D341Med (cell line): ENCODE data around the gene CATSPER3.
"Not testable (repeated sequence)": the region's sequence is repeated elsewhere in the genome, so short reads cannot be mapped to it uniquely, and the experiment has no call there.

Source experiments
- DNase-seq: peaks from one replicate; pipeline ENCODE4 v3.0.0; 2012; ENCODE audit warnings: low spot score

CATSPER3 gene

DNA sequence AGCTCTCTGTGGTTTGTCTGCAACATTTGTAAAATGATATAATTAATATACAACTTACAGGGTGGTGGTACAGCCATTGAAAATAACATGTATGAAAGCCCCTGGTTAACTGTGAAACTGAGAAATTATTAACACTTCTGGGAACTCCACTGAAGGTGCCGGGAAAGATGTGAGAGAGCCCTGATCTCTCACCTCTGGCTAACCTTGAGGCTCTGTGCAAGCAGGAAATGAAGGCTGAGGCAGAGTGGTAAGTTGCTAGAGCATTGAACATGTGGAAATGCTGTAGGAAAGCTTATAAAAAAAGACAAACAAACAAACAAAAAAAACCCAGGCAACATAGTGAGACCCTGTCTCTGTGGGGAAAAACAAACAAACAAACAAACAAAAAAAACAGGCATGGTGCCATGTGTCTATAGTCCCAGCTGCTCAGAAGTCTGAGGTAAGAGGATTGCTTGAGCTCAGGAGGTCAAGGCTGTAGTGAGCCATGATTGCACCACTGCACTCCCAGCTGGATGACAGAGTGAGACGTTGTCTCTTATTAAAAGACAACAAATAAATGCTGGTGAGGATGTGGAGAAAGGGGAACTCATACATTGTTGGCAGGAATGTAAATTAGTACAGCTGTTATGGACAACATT, 7.5 kb downstream of the CATSPER3 start:
- no peak for DNase-seq

- DNase-seq: no peak
Observed at GRCh38 chr5:134975843-134976242, 8.1 kb downstream of the CATSPER3 start.

DNA sequence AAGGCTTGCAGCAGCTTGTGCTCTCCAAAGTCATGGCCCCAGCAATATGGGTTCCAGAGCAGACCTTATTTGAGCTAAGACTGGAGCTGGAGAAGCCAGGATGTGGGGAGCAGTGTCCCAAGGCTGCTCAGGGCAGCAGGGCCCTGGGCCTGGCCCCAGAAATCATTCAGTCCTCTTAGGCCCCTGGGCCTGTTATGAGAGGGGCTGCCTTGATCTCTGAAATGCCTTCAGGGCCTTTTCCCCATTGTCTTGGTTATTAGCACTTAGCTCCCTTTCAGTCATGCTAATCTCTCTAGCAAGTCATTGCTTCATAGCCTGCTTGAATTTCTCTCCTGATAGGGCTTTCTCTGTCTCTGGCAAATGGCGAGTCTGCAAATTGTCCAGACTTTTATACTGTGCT, 9.1 kb downstream of the CATSPER3 start:
- no peak for DNase-seq

GRCh38 chr5:134979416-134979815, 11.7 kb downstream of the CATSPER3 start:
- DNase-seq: no peak

- no peak for DNase-seq
Observed at GRCh38 chr5:134982230-134982629, 14.5 kb downstream of the CATSPER3 start.

DNA sequence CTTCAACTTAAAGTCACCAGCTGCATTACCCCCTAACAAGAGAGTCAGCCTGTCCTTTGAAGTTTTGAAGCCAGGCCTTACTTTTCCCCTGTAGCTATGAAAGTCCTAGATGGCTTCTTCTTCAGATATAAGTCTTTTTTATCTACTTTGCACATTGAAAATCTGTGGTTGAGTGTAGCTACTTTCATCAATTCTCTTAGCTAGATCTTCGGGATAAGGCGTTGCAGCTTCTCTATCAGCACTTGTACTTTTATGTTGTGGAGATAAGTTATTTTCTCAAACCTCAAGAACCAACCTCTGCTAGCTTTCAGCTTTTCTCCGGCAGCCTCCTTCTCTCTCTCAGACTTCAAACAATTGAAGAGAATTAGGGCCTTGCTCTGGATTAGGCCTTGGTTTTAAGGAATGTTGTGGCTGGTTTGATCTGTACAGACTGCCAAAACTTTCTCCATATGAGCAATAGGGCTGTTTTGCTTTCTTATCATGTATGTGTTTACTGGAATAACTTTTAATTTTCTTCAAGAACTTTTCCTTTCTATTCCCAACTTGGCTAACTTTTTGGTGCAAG, 21.6 kb downstream of the CATSPER3 start:
- DNase-seq: no peak

- not testable (repeated sequence) for DNase-seq
Observed at GRCh38 chr5:134990183-134990582, 22.5 kb downstream of the CATSPER3 start.

- no peak for DNase-seq
Observed at GRCh38 chr5:134992148-134992547, 24.4 kb downstream of the CATSPER3 start.

DNA sequence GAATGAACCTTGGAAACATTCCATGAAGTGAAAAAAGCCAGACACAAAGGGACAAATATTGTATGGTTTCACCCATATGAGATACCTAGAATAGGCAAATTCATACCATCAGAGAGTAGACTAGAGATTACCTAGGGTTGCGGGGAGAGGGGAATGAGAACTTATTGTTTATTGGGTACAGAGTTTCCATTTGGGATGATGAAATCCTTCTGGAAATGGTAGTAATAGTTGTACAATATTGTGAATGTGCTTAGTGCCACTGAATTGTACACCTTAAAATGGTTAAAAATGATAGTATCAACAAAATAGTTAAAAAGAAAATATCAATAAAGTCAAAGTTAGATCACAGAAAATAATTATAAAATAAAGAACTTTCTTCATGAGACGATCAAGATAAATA, 25.5 kb downstream of the CATSPER3 start:
- no peak for DNase-seq

GRCh38 chr5:134994560-134995156, 27.0 kb downstream of the CATSPER3 start:
- DNase-seq: peak; percentile 6

DNA sequence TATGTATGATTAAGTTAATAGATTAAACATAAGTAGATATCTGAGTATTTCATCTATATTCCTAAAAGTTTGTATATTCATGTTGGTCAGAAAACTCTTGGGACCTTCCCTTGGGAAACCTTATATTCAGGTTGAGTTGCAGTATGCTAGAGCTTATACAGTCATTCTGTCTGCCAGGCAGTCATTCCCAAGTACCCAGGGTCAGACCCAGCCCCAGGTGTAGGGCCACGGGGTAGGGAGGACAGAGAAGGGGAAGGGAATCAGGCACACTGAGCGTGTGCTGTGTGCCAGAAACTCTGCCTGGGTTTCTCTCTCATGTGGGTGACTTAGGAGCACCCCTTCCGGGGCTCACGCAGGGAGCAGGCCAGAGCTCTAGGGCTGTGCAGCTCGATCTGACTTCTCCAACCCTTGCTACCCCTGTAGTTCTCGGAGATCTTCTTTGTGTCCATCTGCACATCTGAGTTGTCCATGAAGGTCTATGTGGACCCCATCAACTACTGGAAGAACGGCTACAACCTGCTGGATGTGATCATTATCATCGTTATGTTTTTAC, 28.2 kb downstream of the CATSPER3 start:
- DNase-seq: peak; percentile 10

GRCh38 chr5:134997015-134997414, 29.3 kb downstream of the CATSPER3 start:
- peak; percentile 12 for DNase-seq

DNA sequence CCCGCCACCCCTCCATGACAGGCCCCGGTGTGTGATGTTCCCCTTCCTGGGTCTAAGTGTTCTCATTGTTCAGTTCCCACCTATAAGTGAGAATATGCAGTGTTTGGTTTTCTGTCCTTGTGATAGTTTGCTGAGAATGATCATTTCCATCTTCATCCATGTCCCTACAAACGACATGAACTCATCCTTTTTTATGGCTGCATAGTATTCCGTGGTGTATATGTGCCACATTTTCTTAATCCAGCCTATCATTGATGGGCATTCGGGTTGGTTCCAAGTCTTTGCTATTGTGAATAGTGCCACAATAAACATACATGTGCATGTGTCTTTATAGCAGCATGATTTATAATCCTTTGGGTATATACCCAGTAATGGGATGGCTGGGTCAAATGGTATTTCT, 30.4 kb downstream of the CATSPER3 start:
- DNase-seq: not testable (repeated sequence)

- peak; percentile 10 for DNase-seq
Observed at GRCh38 chr5:135004376-135004775, 36.7 kb downstream of the CATSPER3 start.

DNA sequence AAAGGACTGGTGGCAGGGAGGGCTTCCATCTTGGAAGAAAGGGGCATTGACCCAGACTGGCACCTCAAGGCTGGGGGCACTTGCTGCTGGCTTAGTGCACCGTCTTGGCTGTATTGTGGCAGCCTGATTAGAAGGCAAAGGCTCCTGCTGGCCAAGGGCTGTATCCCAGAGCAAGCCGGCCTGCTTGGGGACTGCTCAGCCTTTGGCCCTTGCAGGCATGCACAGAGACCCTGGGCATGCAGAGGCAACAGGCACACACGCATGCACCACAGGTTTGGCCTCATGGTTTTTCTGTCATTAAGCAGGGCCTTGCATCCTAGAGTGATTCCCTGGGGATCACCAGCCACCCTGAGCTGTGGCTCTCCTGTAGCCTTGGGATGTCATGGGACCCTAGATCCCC, 37.4 kb downstream of the CATSPER3 start:
- DNase-seq: peak; percentile 17

GRCh38 chr5:135007305-135007704, 39.6 kb downstream of the CATSPER3 start:
- DNase-seq: no peak

DNA sequence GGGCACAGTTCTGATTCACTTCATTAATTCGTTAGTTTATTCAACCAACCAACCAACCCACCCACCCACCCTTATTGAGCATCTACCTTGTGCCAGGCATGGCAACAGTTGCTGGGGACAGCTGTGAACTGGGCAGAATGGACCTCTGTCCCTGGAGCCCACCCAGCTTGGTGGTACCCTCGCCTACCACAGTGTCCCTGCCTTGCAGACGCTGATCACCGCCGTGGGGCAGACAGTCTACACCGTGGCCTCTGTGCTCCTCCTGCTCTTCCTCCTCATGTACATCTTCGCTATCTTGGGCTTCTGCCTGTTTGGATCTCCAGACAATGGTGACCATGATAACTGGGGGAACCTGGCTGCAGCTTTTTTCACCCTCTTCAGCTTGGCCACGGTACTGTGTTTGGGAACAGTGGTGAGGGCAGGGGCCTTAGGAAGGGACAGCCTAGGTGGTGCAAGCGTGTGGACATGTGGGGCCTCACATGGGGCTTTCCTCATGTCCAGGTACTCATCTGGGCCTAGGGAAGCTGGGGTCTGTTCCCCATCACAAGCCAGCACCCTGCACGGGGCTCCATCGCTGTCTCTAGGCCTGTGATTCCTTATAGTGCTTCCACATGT, 40.1 kb downstream of the CATSPER3 start:
- peak; percentile 9 for DNase-seq

- peak; percentile 10 for DNase-seq
Observed at GRCh38 chr5:135008556-135008955, 40.8 kb downstream of the CATSPER3 start.

DNA sequence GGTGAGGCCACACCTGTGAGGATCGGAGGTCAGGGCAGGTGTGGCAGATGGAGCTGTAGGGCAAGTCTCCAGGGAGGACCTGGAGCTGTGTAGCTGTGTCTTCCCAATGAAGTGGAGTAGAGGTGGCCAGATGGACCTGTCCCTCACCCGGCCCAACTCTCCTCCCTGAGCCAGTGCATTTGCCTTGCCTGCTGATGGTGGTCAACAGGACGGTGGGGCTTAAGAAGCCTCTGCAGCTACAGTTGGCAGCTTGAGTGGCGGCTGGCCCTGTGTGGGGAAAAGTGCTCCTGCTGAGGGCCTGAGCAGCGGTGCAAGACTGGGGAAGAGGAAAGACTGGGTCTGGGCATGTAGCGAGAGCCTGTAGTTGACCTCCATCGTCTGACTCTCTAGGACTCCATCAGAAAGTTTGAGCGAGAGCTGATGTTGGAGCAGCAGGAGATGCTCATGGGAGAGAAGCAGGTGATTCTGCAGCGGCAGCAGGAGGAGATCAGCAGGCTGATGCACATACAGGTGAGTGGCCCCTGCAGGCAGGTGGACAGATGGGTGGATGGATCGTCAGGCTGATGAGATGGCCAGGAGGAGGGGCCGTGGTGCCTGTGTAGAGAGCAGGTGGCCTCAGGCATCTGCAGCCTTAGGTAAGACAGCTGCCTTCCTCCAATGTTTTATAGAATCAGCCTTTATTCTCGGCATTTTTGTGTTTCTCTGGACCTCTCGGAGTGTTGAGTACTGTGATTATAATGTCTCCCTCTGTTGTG, 41.5 kb downstream of the CATSPER3 start:
- peak; percentile 17 for DNase-seq

DNA sequence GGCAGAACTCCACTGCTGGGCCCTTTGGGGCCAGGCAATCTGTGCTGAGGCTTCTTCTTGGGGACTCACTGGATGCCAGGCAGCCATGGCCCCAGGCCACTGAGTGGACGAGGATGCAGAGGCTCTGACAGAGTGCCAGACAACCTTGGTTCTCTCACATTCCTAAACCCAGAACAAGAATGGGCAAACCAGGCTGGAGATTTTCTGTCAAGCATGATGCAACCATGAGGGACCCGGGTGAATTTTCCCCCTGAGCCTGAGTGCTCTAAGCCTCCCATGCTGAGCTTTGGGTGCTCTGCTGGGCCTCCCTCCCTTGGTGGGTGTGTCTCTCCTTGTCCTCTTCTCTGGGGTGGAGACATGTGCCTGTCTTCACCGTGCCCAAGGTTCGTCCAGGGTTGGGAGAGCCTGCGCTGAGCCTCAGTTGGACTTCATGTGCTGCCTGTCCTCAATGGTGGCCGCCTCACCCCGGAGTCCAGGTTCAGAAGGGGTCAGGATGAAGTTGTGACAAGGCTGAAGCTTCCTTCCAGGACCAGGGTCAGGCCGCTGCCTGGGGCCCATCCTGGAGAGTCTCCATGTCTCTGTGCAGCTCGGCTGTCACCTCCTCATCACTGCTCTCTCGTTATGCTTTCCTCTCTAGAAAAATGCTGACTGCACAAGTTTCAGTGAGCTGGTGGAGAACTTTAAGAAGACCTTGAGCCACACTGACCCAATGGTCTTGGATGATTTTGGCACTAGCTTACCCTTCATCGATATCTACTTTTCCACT, 42.2 kb downstream of the CATSPER3 start:
- DNase-seq: peak; percentile 18
